ENCODE results near the gene DDO. TPM values are rescaled to one million over a fixed set of nuclear protein-coding genes. Genes with fewer than 3 reads are reported as not detected.

DDO gene
- total RNA-seq, 4 donors from 2014 or later = 2.5 to 5.0 (median 2.6) TPM

- DNase-seq = no peak
- intact Hi-C loops (cut with DNase I) = loop anchor here (5.0 to 10.0 kb wide), 2 partner anchors 217 to 350 kb away; partner anchors contain the start of gene WASF1
- Histone ChIP-seq H3K27ac (no peak overlapping the region), H3K4me3 (replicated peaks in 1 of 3) (no peak overlapping the region), H3K27me3 (no peaks in the 10 kb centered on the region), H3K9me3 (no peaks in the 10 kb centered on the region), H3K4me1 (no peaks in the 10 kb centered on the region), H3K36me3 (no peaks in the 10 kb centered on the region)
- WGBS, 2 donors = 93 to 97% methylated on average over 4 of the region's 4 CpGs
- TF ChIP-seq POLR2A (IDR thresholded peaks at IDR 0.05) = no peak
- TF ChIP-seq, protein P1, sequence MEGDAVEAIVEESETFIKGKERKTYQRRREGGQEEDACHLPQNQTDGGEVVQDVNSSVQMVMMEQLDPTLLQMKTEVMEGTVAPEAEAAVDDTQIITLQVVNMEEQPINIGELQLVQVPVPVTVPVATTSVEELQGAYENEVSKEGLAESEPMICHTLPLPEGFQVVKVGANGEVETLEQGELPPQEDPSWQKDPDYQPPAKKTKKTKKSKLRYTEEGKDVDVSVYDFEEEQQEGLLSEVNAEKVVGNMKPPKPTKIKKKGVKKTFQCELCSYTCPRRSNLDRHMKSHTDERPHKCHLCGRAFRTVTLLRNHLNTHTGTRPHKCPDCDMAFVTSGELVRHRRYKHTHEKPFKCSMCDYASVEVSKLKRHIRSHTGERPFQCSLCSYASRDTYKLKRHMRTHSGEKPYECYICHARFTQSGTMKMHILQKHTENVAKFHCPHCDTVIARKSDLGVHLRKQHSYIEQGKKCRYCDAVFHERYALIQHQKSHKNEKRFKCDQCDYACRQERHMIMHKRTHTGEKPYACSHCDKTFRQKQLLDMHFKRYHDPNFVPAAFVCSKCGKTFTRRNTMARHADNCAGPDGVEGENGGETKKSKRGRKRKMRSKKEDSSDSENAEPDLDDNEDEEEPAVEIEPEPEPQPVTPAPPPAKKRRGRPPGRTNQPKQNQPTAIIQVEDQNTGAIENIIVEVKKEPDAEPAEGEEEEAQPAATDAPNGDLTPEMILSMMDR (IDR thresholded peaks at IDR 0.05) = no peak
These were observed 21.0 kb downstream of the DDO start for GRCh38 chr6:110394409-110394808.

DNA sequence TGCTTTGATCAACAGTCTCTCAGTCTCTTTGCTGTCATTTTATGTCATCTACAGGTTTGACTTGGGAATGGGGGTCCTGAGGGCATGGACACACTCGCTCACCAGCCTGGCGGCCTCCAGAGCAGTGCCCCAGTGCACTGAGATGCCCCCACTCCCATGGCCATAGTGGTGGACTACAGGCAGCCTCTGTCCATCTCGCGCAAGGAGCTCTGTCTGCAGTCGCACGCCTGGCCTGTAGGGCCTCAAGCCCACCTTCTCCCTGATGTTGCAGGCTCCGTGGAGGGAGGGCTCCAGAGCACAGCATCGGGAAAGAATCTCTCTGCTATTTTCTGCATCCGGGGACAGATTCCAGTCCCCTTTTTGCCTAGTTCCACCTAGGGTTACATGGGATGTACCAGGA, 22.6 kb downstream of the DDO start:
- Histone ChIP-seq H3K27me3 (no peaks in the 10 kb centered on the region), H3K27ac (no peak overlapping the region), H3K4me3 (replicated peaks in 1 of 3) (no peak overlapping the region), H3K9me3 (no peaks in the 10 kb centered on the region), H3K36me3 (no peaks in the 10 kb centered on the region), H3K4me1 (no peaks in the 10 kb centered on the region)
- no peak for TF ChIP-seq POLR2A (IDR thresholded peaks at IDR 0.05)
- TF ChIP-seq, protein P1 (IDR thresholded peaks at IDR 0.05) = no peak
- 70 to 73% methylated on average over 7 to 8 of the region's 9 CpGs for WGBS, 2 donors
- no peak for DNase-seq
- intact Hi-C loops (cut with DNase I) = loop anchor here (5.0 to 10.0 kb wide), 2 partner anchors 215 to 348 kb away; partner anchors contain the start of gene WASF1

DNA sequence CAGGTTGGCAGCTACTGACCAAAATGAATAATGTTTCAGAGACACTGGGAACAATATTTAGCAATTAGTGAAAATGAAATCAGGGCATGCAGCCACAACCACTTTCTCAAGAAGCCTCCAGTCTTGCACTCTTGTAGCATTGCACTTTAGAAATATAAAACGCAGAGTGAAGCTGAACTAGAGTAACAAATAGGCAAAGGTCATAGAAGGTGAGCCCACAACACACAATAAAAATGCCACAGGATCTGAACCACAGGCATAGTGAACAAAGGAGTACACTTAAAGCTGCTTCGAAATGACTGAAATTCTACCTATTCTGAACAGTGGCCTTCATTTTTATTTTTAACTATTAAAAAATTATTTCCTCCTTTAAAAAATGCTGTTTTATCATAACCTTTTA, 25.0 kb downstream of the DDO start:
- 32 to 34% methylated on average over 2 of the region's 2 CpGs for WGBS, 2 donors
- no peak for DNase-seq
- H3K9me3 ChIP-seq = no peaks in the 10 kb centered on the region
- no peaks in the 10 kb centered on the region for H3K4me1 ChIP-seq
- no peak overlapping the region for H3K4me3 ChIP-seq (replicated peaks in 1 of 3)
- no peaks in the 10 kb centered on the region for H3K27me3 ChIP-seq
- intact Hi-C loops (cut with DNase I) = loop anchor here (5.0 to 10.0 kb wide), 2 partner anchors 213 to 346 kb away; partner anchors contain the start of gene WASF1
- TF ChIP-seq, protein P1 (IDR thresholded peaks at IDR 0.05) = no peak
- no peak for TF ChIP-seq POLR2A (IDR thresholded peaks at IDR 0.05)
- no peak overlapping the region for H3K27ac ChIP-seq
- no peaks in the 10 kb centered on the region for H3K36me3 ChIP-seq

- intact Hi-C loops (cut with DNase I) = loop anchor here (5.0 to 10.0 kb wide), 2 partner anchors 213 to 345 kb away; partner anchors contain the start of gene WASF1
- H3K4me1 ChIP-seq = no peaks in the 10 kb centered on the region
- no peak overlapping the region for H3K27ac ChIP-seq
- TF ChIP-seq POLR2A (IDR thresholded peaks at IDR 0.05) = no peak
- TF ChIP-seq, protein P1 (IDR thresholded peaks at IDR 0.05) = no peak
- no peaks in the 10 kb centered on the region for H3K36me3 ChIP-seq
- H3K9me3 ChIP-seq = no peaks in the 10 kb centered on the region
- H3K4me3 ChIP-seq (replicated peaks in 1 of 3) = no peak overlapping the region
- H3K27me3 ChIP-seq = no peaks in the 10 kb centered on the region
- DNase-seq = no peak
- WGBS, 2 donors = 78 to 83% methylated on average over 4 of the region's 4 CpGs
These were observed 25.5 kb downstream of the DDO start for GRCh38 chr6:110389689-110390382.

DNA sequence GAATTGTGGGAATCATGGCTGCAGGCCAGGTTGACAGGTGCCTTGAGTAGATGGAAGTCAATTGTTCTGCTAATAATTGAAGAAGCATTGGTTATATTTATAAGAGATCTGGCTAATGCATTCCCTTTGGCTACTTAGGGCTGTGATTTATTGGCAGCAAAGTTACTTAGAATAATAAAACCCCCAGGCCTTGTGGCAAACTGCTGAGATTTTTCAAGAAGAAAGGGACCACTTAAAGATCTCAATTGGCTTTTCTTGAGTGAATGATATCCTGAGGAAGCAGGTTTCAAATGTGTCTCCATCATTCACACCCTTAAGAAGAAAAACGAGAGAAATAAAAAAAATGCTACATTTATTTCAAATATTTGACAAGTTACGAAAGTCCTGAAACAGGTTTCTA, 27.4 kb downstream of the DDO start:
- Histone ChIP-seq H3K27ac (no peak overlapping the region), H3K9me3 (no peaks in the 10 kb centered on the region), H3K36me3 (no peaks in the 10 kb centered on the region), H3K4me1 (no peaks in the 10 kb centered on the region), H3K4me3 (replicated peaks in 1 of 3) (no peak overlapping the region), H3K27me3 (no peaks in the 10 kb centered on the region)
- no peak for DNase-seq
- intact Hi-C loops (cut with DNase I) = no loop called here
- TF ChIP-seq POLR2A (IDR thresholded peaks at IDR 0.05) = no peak
- TF ChIP-seq, protein P1 (IDR thresholded peaks at IDR 0.05) = no peak
- 75 to 87% methylated on average over 2 of the region's 2 CpGs for WGBS, 2 donors

All from thyroid gland (tissue), 4 donors.